Activated naive CD8-positive, alpha-beta T cell treated with anti-CD3 and anti-CD28 coated beads, Interleukin-2, amount 50 U/mL, for 24 hours (primary cell): ENCODE data around the gene ARID3C.

ENCODE experiments used
- ATAC-seq: fragments of 150-1000 bp; cut with Tn5 transposase; one replicate; pipeline ENCODE4 v1.10.0; 2021
- DNase-seq: peaks from one replicate; pipeline ENCODE4 v3.0.0; 2021
- H3K27ac Mint-ChIP-seq: one replicate; pipeline ENCODE4 v1.8.0; 2021; ENCODE audit warnings: mild to moderate bottlenecking, mixed read lengths
- H3K27me3 Mint-ChIP-seq: one replicate; pipeline ENCODE4 v1.8.0; 2021; ENCODE audit warnings: mixed read lengths
- H3K36me3 Mint-ChIP-seq: one replicate; pipeline ENCODE4 v1.8.0; 2021; ENCODE audit warnings: low read depth, mixed read lengths
- H3K4me1 Mint-ChIP-seq: one replicate; pipeline ENCODE4 v1.8.0; 2021; ENCODE audit warnings: mixed read lengths
- H3K4me3 Mint-ChIP-seq: one replicate; pipeline ENCODE4 v1.8.0; 2021; ENCODE audit warnings: mild to moderate bottlenecking, moderate library complexity, mixed read lengths
- H3K9me3 Mint-ChIP-seq: one replicate; pipeline ENCODE4 v1.8.0; 2021; ENCODE audit warnings: mixed read lengths

ARID3C gene

DNA sequence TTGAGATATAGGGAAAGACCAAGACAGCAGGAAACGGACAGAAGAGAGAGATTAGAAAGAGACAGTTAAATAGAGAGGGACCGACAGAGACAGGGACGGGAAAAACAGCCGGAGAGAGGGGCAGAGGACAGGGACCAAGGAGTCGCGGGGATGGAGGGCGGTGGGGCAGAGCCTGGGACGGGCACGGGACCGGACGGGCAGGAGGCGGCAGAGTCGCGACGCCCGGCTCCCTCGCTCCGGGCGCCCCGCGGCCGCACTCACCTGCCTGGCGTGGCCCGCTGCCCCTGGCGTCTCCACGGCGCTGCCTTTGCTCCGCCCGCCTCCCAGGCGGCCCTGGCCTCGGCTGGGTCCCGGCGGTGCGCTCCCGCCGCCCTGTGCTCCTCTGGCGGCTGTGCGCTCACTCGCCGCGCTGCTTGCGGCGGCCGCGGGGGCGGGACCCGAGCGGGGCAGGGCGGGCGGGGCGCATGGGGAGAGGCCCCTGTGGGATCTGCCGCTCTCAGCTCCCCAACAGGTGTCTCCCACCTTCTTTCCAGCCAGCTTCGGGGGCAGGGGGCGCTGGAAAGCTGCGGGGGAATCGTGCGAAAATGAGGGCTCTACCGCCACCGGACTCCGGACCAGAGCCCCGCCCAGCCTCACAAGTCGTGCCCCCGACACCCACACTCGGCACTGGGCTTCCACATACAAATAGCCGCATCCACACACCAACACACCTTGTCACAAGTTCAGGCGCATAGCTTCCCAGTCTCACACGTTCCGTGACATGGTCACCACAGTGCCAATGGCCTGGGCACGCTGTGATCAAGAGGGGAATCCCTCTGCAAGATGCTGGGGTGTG is at the start of gene ARID3C:
TSS of gene ARID3C (minus strand) at position 411 of the 835 bp plus-strand sequence. CDS start 1,052 bp downstream, outside the sequence.
- Mint-ChIP-seq H3K36me3 (no peaks in the 10 kb centered on the region), H3K4me1 (peaks cover 18% of the 10 kb centered on the region), H3K27ac (peak within 1 kb of the TSS; percentile 27), H3K4me3 (peak within 1 kb of the TSS; percentile 76), H3K27me3 (peaks cover 58% of the 10 kb centered on the region), H3K9me3 (no peaks in the 10 kb centered on the region)
- DNase-seq (peak; percentile 44), ATAC-seq (peak; percentile 69)

DNA sequence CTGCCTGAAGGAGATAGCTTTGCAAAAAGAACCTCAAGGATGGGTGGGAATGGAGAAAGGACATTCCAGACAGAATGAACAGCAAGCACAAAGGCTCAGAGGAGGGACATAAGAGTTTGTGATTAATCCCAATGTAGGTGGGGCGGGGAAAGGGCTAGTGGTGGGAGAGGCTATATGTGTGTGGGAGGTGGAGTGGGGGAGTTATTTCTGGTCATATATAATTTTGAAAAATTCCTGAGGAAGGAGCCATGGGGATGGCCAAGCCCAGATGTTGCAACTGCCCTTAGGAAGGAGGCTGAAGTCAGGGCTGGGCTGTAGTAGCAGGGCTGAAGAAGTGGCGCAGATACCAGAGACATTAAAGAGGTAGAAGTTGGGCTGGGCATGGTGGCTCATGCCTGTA is 47.0 kb upstream of the ARID3C start:
- Mint-ChIP-seq H3K27ac (no peak overlapping the region), H3K27me3 (no peaks in the 10 kb centered on the region), H3K4me3 (no peak overlapping the region)

DNA sequence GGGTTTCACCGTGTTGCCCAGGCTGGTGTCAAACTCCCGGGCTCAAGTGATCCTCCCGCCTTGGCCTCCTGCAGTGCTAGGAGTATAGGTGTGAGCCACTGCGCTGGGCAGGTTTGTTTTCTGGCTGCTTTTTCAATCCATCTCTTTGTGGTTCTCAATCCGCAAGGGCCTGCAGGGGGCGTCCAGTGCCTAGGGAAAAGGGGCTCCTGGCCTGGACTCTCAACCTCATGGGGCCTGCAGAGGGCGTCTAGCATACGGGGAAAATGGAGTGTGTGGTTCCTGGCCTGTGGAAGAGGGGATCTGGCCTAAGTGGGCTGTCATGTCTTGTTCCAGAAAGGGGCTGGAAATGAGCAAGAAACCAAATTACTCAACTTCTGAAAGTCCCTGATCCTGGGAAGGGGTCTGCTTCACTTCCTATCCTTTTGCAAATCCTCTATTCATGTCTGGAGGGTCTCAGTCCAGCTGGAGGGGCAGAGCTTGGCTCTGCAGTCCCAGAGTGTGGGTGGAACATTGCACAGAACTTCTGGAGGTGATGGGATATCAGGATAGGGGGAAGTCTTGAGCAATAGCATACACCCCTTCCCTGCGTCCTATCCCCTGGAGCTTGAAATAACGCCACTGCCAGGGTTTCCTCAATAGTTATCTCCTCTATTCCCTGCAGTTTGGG is 46.3 kb upstream of the ARID3C start:
- no peak overlapping the region for H3K4me3 Mint-ChIP-seq
- H3K27ac Mint-ChIP-seq = no peak overlapping the region
- H3K9me3 Mint-ChIP-seq = peaks cover 3% of the 10 kb centered on the region
- H3K27me3 Mint-ChIP-seq = no peaks in the 10 kb centered on the region
- DNase-seq (peak; percentile 75), ATAC-seq (peak; percentile 81)
- no peaks in the 10 kb centered on the region for H3K4me1 Mint-ChIP-seq
- H3K36me3 Mint-ChIP-seq = no peaks in the 10 kb centered on the region

More for the DNA sequence above, 47.0 kb upstream of the ARID3C start:
- H3K9me3 Mint-ChIP-seq = no peaks in the 10 kb centered on the region
- no peaks in the 10 kb centered on the region for H3K36me3 Mint-ChIP-seq
- ATAC-seq (no peak), DNase-seq (no peak)
- H3K4me1 Mint-ChIP-seq = no peaks in the 10 kb centered on the region

DNA sequence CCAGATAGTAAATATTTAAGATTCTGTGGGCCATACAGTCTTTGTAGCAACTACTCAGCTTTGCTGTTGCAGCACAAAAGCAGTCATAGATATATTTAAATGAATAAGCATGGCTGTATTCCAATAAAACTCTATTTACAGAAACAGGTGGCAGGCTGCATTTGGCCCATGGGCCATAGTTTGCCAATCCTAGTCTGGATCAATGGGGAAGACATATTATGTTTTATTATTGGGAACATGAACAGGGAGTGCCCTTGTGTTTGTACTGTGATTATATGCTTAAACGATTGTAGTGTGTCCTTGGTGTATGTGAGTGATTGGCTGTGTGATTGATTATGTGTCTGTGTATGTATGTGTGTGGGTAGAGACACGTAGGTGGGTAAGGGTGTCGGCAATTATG is 45.6 kb upstream of the ARID3C start:
- no peak for DNase-seq
- peaks cover 8% of the 10 kb centered on the region for H3K9me3 Mint-ChIP-seq
- no peak for ATAC-seq
- no peak overlapping the region for H3K4me3 Mint-ChIP-seq
- no peaks in the 10 kb centered on the region for H3K36me3 Mint-ChIP-seq
- H3K27ac Mint-ChIP-seq = no peak overlapping the region
- H3K27me3 Mint-ChIP-seq = no peaks in the 10 kb centered on the region
- H3K4me1 Mint-ChIP-seq = no peaks in the 10 kb centered on the region

- Mint-ChIP-seq H3K4me3 (no peak overlapping the region), H3K36me3 (no peaks in the 10 kb centered on the region), H3K9me3 (peaks cover 13% of the 10 kb centered on the region), H3K27ac (no peak overlapping the region), H3K27me3 (no peaks in the 10 kb centered on the region), H3K4me1 (no peaks in the 10 kb centered on the region)
- ATAC-seq (no peak), DNase-seq (no peak)
These were observed 42.4 kb upstream of the ARID3C start for GRCh38 chr9:34671307-34671706.

GRCh38 chr9:34669809-34670562 is 41.1 kb upstream of the ARID3C start:
- Mint-ChIP-seq H3K4me3 (no peak overlapping the region), H3K27me3 (no peaks in the 10 kb centered on the region), H3K9me3 (peaks cover 13% of the 10 kb centered on the region), H3K4me1 (peaks cover 3% of the 10 kb centered on the region), H3K36me3 (no peaks in the 10 kb centered on the region), H3K27ac (no peak overlapping the region)
- ATAC-seq (no peak), DNase-seq (no peak)

- Mint-ChIP-seq H3K36me3 (peaks cover under 1% of the 10 kb centered on the region), H3K9me3 (peaks cover 13% of the 10 kb centered on the region), H3K4me3 (peak overlapping the region; percentile 80), H3K27me3 (no peaks in the 10 kb centered on the region), H3K27ac (peak overlapping the region; percentile 69), H3K4me1 (peaks cover 27% of the 10 kb centered on the region)
- DNase-seq (peak; percentile 86), ATAC-seq (peak; percentile 78)
These were observed 36.8 kb upstream of the ARID3C start for GRCh38 chr9:34665381-34666250.

GRCh38 chr9:34665067-34665380 is 36.2 kb upstream of the ARID3C start:
- no peaks in the 10 kb centered on the region for H3K27me3 Mint-ChIP-seq
- peaks cover 27% of the 10 kb centered on the region for H3K4me1 Mint-ChIP-seq
- peaks cover 10% of the 10 kb centered on the region for H3K9me3 Mint-ChIP-seq
- DNase-seq = no peak
- H3K36me3 Mint-ChIP-seq = peaks cover 3% of the 10 kb centered on the region
- peak overlapping the region; percentile 79 for H3K27ac Mint-ChIP-seq
- ATAC-seq = no peak
- peak overlapping the region; percentile 80 for H3K4me3 Mint-ChIP-seq

GRCh38 chr9:34664281-34665066 is 35.6 kb upstream of the ARID3C start:
- peaks cover 5% of the 10 kb centered on the region for H3K9me3 Mint-ChIP-seq
- peak overlapping the region; percentile 80 for H3K4me3 Mint-ChIP-seq
- H3K27me3 Mint-ChIP-seq = no peaks in the 10 kb centered on the region
- DNase-seq (peak; percentile 72), ATAC-seq (peak; percentile 61)
- peaks cover 27% of the 10 kb centered on the region for H3K4me1 Mint-ChIP-seq
- peak overlapping the region; percentile 79 for H3K27ac Mint-ChIP-seq
- peaks cover 3% of the 10 kb centered on the region for H3K36me3 Mint-ChIP-seq

- H3K4me1 Mint-ChIP-seq = peaks cover 27% of the 10 kb centered on the region
These were observed 34.4 kb upstream of the ARID3C start for GRCh38 chr9:34663303-34663605.

DNA sequence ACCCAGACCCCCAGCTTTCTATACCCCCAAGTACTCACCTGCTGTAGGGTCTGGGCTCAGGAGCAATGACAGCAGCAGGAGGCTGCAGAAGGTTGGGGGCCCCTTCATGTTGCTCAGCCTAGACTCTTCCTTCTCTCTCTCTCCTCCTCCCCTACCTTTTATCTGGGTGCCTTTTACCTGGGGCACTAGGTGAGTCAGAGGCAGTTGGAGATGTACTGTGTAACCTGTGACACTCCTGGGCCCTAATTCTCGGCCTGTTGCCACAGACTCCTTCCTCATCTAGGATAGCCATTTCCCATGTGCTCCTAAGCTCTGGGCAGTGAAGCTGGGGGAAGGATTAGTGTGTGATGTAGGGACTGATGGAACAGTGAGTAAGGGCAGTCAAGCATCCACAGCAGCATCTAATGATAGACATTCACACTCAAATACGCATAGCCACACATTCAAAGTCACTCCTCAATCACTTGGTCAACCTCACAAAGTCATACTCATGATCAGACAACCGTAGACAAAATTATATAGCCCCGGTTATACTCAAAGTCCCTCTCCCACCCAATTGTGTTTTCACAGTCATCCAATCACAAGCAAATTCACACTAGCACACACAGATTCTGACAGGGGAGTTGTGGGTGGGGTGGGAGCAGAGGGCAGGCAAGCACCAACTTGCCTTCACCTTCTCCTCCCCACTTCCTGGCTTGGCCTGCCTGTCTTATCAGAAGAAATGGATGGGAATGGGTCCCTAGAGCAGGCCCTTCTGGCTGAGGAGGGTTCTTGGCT is 33.8 kb upstream of the ARID3C start, which contains the start of gene CCL27:
TSS of gene CCL27 (minus strand) at position 132 of the 777 bp plus-strand sequence. CDS start at position 108, 24 bp downstream.
- Mint-ChIP-seq H3K36me3 (peaks cover 3% of the 10 kb centered on the region), H3K27ac (peak within 1 kb of the TSS; percentile 10), H3K4me1 (peaks cover 27% of the 10 kb centered on the region)

More at GRCh38 chr9:34663303-34663605, 34.4 kb upstream of the ARID3C start:
- Mint-ChIP-seq H3K9me3 (no peaks in the 10 kb centered on the region), H3K27ac (peak overlapping the region; percentile 10), H3K4me3 (no peak overlapping the region), H3K27me3 (no peaks in the 10 kb centered on the region), H3K36me3 (peaks cover 3% of the 10 kb centered on the region)
- no peak for DNase-seq
- no peak for ATAC-seq

DNA sequence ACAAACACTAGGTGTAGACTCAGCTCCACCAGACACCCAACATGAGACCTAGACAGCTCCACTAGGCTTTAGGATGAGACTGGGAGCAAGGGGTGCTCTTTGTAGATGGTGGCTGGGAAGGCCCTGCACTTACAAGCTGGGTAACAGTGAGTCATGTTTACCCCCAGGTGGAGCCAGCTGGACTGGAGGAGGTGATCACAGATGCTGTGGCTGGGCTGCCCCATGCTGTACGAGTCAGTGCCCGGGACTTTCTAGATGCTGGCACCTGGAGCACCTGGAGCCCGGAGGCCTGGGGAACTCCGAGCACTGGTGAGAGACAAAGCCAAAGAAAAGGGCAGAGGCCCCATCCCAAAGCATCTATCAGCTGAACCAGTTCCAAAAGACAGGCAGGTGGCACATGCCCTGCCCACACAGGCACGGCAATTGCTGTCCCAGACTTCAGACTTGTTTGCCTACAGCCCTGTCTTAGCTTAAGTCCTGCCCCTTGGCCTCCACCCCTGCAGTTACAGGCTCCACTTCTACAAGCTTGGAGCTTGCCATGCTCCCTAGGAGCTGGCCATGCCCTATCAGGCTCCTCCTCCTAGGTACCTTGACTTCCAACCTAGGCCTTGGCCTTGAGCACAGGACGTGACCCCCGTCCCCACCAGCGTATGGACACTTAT is 30.9 kb upstream of the ARID3C start:
- Mint-ChIP-seq H3K36me3 (peaks cover 3% of the 10 kb centered on the region), H3K27ac (no peak overlapping the region), H3K4me3 (no peak overlapping the region), H3K27me3 (no peaks in the 10 kb centered on the region), H3K9me3 (no peaks in the 10 kb centered on the region), H3K4me1 (peaks cover 23% of the 10 kb centered on the region)
- ATAC-seq = peak; percentile 48
- DNase-seq = no peak

More for the DNA sequence above, 33.8 kb upstream of the ARID3C start, which contains the start of gene CCL27:
- Mint-ChIP-seq H3K27me3 (no peaks in the 10 kb centered on the region), H3K9me3 (no peaks in the 10 kb centered on the region), H3K4me3 (no peak within 1 kb of the TSS)
- ATAC-seq = no peak
- DNase-seq = no peak
